Measurements from ENCODE around the gene RPL27A. TPM values are rescaled to one million over a fixed set of nuclear protein-coding genes. Genes with fewer than 3 reads are reported as not detected.

RPL27A gene
- total RNA-seq, 3 donors from 2014 or later (not counting 1 experiment from before 2014, with no cell fraction given) = 672 to 1,208 (median 807) TPM

DNA sequence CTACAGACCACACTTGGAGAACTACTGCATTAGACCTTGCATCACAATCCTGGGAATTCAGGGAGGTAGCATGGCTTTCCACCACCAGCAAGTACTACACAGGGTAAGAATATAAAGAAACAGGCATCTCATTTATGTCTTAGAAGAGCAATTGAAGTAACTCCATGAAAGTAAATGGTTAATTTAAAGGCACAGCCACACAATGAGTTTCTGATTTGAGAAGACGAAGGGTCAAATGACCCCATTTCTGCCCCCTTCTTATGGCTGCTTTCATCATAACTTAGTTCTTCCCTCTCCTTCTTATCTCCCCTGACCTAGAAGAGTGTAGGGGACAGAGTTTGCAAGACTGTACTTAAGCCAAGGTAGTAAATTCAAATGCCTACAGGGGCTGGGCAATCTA is 6.1 kb upstream of the RPL27A start:
- DNase-seq (no peak), ATAC-seq (no peak)
- peaks cover 21% of the 10 kb centered on the region for H3K36me3 ChIP-seq (ENCODE audit: control insufficient read depth, insufficient read depth, low read length)
- no peak overlapping the region for H3K27ac ChIP-seq (ENCODE audit: low read length)
- no peak overlapping the region for H3K4me3 Mint-ChIP-seq
- peaks cover 2% of the 10 kb centered on the region for H3K4me1 ChIP-seq (ENCODE audit: control insufficient read depth, insufficient read depth, low read length)
- 90% methylated on average over 1 of the region's 1 CpG for WGBS (ENCODE audit: insufficient coverage)
- no peaks in the 10 kb centered on the region for H3K27me3 Mint-ChIP-seq (ENCODE audit: low read depth in 2 of 2)
- TF ChIP-seq, protein P1, sequence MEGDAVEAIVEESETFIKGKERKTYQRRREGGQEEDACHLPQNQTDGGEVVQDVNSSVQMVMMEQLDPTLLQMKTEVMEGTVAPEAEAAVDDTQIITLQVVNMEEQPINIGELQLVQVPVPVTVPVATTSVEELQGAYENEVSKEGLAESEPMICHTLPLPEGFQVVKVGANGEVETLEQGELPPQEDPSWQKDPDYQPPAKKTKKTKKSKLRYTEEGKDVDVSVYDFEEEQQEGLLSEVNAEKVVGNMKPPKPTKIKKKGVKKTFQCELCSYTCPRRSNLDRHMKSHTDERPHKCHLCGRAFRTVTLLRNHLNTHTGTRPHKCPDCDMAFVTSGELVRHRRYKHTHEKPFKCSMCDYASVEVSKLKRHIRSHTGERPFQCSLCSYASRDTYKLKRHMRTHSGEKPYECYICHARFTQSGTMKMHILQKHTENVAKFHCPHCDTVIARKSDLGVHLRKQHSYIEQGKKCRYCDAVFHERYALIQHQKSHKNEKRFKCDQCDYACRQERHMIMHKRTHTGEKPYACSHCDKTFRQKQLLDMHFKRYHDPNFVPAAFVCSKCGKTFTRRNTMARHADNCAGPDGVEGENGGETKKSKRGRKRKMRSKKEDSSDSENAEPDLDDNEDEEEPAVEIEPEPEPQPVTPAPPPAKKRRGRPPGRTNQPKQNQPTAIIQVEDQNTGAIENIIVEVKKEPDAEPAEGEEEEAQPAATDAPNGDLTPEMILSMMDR (IDR thresholded peaks at IDR 0.05) = no peak
- peaks cover 6% of the 10 kb centered on the region for H3K36me3 Mint-ChIP-seq
- H3K27me3 ChIP-seq (ENCODE audit: control insufficient read depth, insufficient read depth, low read length) = no peaks in the 10 kb centered on the region
- H3K4me1 Mint-ChIP-seq = peaks cover 3 to 6% of the 10 kb centered on the region in 2 donors
- intact Hi-C loops (cut with micrococcal nuclease) = no loop called here
- H3K9me3 ChIP-seq (ENCODE audit: control insufficient read depth, insufficient read depth, low read length) = no peaks in the 10 kb centered on the region
- no peak overlapping the region for H3K4me3 ChIP-seq (ENCODE audit: low read length)
- H3K9me3 Mint-ChIP-seq = no peaks in the 10 kb centered on the region
- H3K27ac Mint-ChIP-seq = no peak overlapping the region

DNA sequence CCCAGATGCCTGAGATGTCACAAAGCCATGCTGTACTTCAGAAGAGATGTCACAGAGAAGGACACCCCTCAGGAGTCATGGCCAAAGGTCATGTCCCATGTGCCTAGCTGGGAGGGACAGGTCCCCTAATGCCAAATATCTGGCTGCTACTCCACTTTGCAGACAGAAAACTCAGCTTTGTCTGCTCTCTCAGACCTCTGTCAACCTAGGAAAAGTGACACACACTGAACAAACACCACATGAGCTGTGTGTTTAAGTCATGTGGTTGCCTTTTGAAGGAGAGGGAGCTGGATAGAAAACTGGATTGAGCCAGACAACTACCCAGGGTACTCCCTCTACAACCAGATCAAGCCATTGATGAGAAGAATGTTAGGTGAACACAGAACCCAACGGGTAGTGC is 3.6 kb upstream of the RPL27A start:
- intact Hi-C loops (cut with micrococcal nuclease) = no loop called here
- no peak overlapping the region for H3K27ac Mint-ChIP-seq
- TF ChIP-seq, protein P1 (IDR thresholded peaks at IDR 0.05) = no peak
- Histone ChIP-seq H3K4me1 (ENCODE audit: control insufficient read depth, insufficient read depth, low read length) (peaks cover 19% of the 10 kb centered on the region), H3K27ac (ENCODE audit: low read length) (no peak overlapping the region), H3K9me3 (ENCODE audit: control insufficient read depth, insufficient read depth, low read length) (no peaks in the 10 kb centered on the region), H3K27me3 (ENCODE audit: control insufficient read depth, insufficient read depth, low read length) (no peaks in the 10 kb centered on the region), H3K4me3 (ENCODE audit: low read length) (no peak overlapping the region), H3K36me3 (ENCODE audit: control insufficient read depth, insufficient read depth, low read length) (peaks cover 13% of the 10 kb centered on the region)
- no peaks in the 10 kb centered on the region for H3K27me3 Mint-ChIP-seq (ENCODE audit: low read depth in 2 of 2)
- H3K4me3 Mint-ChIP-seq = no peak overlapping the region
- peaks cover 19 to 22% of the 10 kb centered on the region in 2 donors for H3K4me1 Mint-ChIP-seq
- H3K9me3 Mint-ChIP-seq = no peaks in the 10 kb centered on the region
- no peak for ATAC-seq
- no peaks in the 10 kb centered on the region for H3K36me3 Mint-ChIP-seq
- DNase-seq = no peak
- WGBS (ENCODE audit: insufficient coverage) = 100% methylated on average over 1 of the region's 1 CpG

DNA sequence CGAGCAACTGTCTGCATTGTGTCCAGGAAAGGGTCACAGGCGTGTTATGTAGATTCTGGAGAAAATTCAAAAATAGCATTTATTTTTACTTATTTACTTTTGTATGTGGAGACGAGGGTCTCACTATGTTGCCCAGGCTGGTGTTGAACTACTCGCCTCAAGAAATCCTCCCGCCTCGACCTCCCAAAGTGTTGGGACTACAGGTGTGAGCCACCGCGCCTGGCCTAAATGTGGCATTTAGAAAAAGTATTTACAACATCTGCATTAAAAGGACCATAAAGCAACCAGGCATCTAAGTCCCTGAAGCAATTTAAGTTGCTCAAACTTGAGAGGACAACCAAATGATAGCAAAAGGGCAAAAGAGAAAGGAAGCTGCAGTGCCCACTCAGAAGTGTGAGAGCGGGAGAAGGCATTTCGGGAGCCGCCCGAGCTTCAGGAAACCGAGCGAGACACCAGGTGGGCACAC is 722 bp upstream of the RPL27A start:
- WGBS (ENCODE audit: insufficient coverage) = 20% methylated on average over 13 of the region's 14 CpGs
- H3K27me3 ChIP-seq (ENCODE audit: control insufficient read depth, insufficient read depth, low read length) = no peaks in the 10 kb centered on the region
- peak overlapping the region; percentile 58 for H3K4me3 ChIP-seq (ENCODE audit: low read length)
- no peaks in the 10 kb centered on the region for H3K9me3 Mint-ChIP-seq
- TF ChIP-seq, protein P1 (IDR thresholded peaks at IDR 0.05) = no peak
- no peaks in the 10 kb centered on the region for H3K36me3 Mint-ChIP-seq
- DNase-seq (no peak), ATAC-seq (peak in 1 of 3 donors; percentile 14)
- H3K27ac ChIP-seq (ENCODE audit: low read length) = peak overlapping the region; percentile 78
- peaks cover 21% of the 10 kb centered on the region for H3K4me1 ChIP-seq (ENCODE audit: control insufficient read depth, insufficient read depth, low read length)
- H3K9me3 ChIP-seq (ENCODE audit: control insufficient read depth, insufficient read depth, low read length) = no peaks in the 10 kb centered on the region
- peak overlapping the region; percentile 87 for H3K4me3 Mint-ChIP-seq
- H3K36me3 ChIP-seq (ENCODE audit: control insufficient read depth, insufficient read depth, low read length) = peaks cover 38% of the 10 kb centered on the region
- peaks cover 31 to 37% of the 10 kb centered on the region in 2 donors for H3K4me1 Mint-ChIP-seq
- H3K27me3 Mint-ChIP-seq (ENCODE audit: low read depth in 2 of 2) = no peaks in the 10 kb centered on the region
- intact Hi-C loops (cut with micrococcal nuclease) = loop anchor here (1.0 to 5.0 kb wide), 3 partner anchors 95 to 282 kb away; partner anchors contain the start of gene TMEM9B
- H3K27ac Mint-ChIP-seq = peak overlapping the region; percentile 93

All from natural killer cell (primary cell).